SHP77 (cell line): ENCODE results near the gene ECD.
A peak's percentile ranks its signal among the peaks of the same experiment; 100 is the strongest.
"Not testable (repeated sequence)": the region's sequence is repeated elsewhere in the genome, so short reads cannot be mapped to it uniquely, and the experiment has no call there.

Experiments
- DNase-seq, 2 experiments: peaks; one replicate each; lab custom pipeline; 2025; lab: John Stamatoyannopoulos, UW

The ECD gene

GRCh38 chr10:73159038-73159648, 8.7 kb downstream of the ECD start:
- DNase-seq, result no peak

GRCh38 chr10:73156054-73156453, 11.8 kb downstream of the ECD start:
- DNase-seq, result no peak

DNA sequence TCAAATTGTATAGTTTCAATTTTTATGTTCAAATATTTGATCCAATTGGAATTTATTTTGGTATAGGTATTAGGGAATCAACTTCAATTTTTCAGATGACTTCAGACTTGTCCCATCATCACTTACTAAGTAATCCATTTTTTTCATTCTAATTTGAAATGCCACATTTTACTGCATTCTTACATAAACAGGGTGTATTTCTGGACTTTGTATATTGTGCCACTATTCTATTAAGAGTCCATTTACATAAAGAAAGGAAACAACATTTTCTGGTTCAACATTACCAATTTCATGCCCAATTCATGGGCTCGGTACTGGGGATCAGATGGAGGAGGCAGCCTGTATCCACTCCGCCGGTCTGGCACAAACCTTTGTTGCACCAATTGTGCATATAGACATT, 15.8 kb downstream of the ECD start:
- DNase-seq, result no peak

- not testable (repeated sequence) for DNase-seq
Observed at GRCh38 chr10:73150633-73151413, 17.0 kb downstream of the ECD start.

- no peak for DNase-seq
Observed at GRCh38 chr10:73141603-73142002, 26.2 kb downstream of the ECD start.

- DNase-seq, result no peak
Observed at GRCh38 chr10:73139251-73139650, 28.6 kb downstream of the ECD start.

- DNase-seq, result no peak
Observed at GRCh38 chr10:73136627-73137026, 31.2 kb downstream of the ECD start.

- no peak for DNase-seq
Observed at GRCh38 chr10:73134727-73135126, 33.1 kb downstream of the ECD start.

DNA sequence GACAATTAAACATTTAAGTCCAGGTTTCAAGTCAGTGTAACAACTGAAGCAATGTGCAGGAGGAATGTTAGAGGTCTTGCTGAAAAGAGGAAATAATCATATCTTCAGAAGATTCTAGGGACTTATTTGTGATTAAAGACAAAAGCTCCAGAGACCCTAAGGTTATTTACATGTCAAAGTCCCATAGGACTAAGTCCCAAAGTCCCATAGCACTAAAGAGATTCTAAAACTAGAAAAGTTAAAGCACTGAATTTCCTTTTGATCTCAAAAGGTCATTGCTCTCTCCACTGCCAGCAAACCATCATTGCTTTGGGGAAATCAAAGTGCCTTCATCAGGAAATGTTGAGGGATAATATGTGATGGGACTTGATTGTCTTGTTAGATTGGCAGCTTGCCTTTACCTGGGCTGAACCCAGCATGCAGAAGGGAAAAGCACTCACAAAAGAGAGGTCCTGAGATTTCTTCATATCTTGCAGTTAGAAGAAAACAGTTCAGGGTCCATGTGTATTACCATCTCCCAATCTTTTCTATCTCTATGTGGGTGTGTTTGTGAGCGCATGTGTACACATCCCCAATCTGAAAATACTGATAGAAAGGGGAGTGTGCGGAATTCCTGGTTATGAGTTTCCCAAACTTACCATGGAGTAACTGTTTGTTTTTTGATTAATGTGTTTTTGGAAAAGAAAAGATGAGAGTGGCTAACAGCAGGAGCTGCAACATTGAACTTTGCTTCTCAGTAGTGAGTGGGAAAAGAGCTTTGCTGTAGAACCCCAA, 35.7 kb downstream of the ECD start:
- no peak for DNase-seq

GRCh38 chr10:73131301-73131700, 36.5 kb downstream of the ECD start:
- no peak for DNase-seq

DNA sequence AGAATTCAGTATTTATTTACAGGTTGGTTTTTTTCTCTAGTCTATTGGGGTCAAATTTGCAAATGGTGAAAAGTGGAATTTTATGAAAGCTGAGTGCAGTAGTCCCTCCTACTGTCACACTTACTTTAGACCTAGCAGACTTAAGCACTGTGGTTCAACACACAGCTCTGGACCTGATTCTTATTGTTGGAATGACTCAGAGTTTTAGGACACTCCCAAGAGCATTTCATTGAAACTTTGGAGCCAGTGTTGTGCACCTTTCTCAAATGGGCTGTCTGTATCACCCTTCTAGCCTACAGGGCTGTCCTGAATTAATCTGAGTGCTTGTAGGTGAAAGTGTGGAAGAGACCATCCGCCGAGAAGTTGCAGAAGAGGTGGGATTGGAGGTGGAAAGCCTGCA, 41.5 kb downstream of the ECD start:
- no peak for DNase-seq

GRCh38 chr10:73119952-73120351, 47.9 kb downstream of the ECD start:
- DNase-seq, result no peak

- DNase-seq, result no peak
Observed at GRCh38 chr10:73119457-73119856, 48.4 kb downstream of the ECD start.

DNA sequence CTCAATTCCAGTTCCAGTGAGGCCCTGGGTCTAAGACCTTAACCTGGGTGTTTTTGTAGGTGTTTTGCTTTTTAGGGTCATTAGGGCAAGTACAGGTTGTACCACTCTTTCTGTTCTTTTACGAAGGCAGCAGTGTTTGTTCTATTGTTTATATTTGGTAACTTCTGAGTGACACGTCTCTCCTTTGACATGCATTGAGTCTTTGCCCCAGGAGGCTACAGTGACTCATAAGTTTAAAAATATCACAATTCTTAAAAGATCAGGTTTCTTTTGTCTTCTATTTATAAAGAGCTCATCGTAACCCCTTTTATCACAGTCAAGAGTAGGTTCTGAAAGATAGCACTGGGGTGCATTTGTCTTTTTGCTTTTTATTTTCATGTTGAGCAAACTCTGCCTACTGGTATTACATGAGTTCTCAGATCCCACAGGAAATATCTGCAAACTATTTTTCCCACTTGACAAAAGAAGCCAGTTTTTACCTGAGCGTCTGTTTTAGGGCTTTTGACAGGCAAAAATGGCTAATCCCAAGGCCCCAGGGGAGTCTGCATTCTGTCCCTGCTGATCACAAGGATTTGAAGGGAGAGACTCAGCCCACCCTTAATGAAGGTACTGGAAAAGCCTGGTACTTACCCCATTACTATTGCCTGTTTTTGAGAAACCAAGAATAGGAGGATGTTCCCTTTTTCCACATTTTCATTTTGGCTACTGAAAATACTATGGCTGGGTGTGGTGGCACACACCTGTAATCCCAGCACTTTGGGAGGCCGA, 49.6 kb downstream of the ECD start:
- no peak for DNase-seq

- no peak for DNase-seq
Observed at GRCh38 chr10:73116017-73116416, 51.8 kb downstream of the ECD start.

DNA sequence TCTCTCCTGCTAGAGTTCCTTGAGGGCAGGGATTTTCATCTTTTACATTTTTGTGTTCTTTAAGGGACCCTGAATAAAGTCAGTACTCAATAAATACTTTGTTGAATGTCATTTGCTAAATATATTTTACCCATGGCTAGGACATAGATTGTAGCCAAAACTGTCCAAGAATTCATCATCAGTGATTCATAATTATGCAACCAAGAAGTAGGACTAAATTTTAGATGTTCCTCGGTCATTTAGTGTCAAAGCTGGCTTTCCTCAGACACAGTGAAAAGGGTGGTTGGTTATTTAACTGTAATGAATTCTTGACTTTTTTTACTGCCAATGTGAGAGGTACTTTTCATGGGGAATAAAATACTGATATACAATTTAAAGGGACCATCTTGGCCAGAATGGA, 54.3 kb downstream of the ECD start:
- DNase-seq, result no peak

GRCh38 chr10:73112032-73112431, 55.8 kb downstream of the ECD start:
- DNase-seq, result not testable (repeated sequence)

DNA sequence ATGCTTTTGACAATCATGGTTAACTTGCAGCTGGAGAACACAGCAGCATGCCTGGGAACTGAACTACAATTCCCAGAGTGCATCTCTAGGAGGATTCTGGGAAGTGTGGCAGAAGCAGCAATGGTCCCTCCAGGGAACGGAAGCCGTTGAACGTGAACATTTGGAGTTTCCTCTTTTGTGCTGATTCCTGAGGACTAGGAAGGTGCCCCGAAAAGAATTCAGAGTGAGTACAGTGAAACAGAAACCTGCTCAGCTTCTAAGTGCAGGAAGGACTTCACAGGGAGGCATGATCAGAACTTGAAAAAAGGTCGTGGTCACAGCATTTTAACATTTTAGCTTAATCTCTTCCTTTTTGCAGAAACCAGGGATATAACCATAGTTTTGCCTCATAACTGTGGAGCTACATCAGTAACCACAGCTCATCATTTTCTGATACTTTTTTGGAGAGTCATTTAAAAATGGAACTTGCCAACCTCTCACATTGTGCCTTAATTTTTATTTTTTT, 57.4 kb downstream of the ECD start, which contains the start of gene NUDT13:
Gene NUDT13 (plus strand): TSS at position 111 of the 505 bp plus-strand sequence. CDS start 3,911 bp downstream, outside the sequence.
- peak; percentile 19 to 46 for DNase-seq

DNA sequence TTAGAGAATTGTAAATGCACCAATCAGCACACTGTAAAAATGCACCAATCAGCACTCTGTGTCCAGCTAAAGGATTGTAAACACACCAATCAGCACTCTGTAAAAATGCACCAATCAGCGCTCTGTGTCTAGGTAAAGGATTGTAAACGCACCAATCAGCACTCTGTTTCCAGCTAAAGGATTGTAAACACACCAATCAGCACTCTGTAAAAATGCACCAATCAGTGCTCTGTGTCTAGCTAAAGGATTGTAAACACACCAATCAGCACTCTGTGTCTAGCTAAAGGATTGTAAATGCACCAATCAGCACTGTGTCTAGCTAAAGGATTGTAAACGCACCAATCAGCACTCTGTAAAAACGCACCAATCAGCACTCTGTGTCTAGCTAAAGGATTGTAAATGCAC, 58.6 kb downstream of the ECD start:
- DNase-seq, result not testable (repeated sequence)

DNA sequence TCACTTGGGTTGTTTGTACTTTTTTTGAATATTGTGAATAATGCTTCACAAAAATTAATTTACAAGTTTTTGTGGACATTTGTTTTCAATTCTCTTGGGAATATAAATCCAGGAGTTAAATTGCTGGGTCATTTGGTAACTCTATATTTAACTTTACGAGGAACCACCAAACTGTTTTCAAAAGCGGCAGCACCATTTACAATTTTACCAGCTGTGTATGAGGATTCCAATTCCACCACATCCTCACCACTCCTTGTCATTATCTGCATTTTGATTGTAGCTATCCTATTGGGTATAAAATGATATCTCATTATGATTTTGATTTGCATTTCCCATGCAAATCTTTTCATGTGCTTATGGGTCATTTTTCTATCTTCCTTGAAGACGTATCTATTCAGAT, 61.5 kb downstream of the ECD start:
- no peak for DNase-seq

GRCh38 chr10:73099141-73099540, 68.7 kb downstream of the ECD start:
- no peak for DNase-seq

DNA sequence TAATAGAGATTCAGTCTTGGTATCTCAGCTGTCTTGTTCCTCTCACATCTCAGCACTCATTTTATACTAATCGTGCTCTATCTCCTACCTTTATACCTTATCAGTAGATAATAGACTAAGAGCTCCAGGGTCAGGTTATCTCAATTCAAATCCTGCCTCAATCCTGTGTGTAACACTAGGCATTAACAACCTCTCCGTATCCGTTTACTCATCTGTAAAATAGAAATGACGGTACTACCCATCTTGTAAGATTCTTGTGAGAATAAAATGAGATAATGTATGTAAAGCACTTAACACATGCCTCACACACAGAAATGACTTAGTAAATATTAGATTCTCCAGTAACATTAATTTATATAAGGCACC, 70.5 kb downstream of the ECD start:
- no peak for DNase-seq
